ENCODE results near the gene RGMA.
"Not testable (repeated sequence)": the region's sequence is repeated elsewhere in the genome, so short reads cannot be mapped to it uniquely, and the experiment has no call there.

Gene RGMA

GRCh38 chr15:93067649-93068085 lies 21.3 kb downstream of the RGMA start:
- no peak for DNase-seq (ENCODE audit: low read depth in 2 of 3, low spot score in 2 of 3)

- DNase-seq (ENCODE audit: low read depth in 2 of 3, low spot score in 2 of 3): no peak
These were observed 22.0 kb downstream of the RGMA start for GRCh38 chr15:93066834-93067648.

- DNase-seq (ENCODE audit: low read depth in 2 of 3, low spot score in 2 of 3): no peak
These were observed 22.8 kb downstream of the RGMA start for GRCh38 chr15:93066224-93066681.

- DNase-seq (ENCODE audit: low read depth in 2 of 3, low spot score in 2 of 3): no peak
These were observed 23.4 kb downstream of the RGMA start for GRCh38 chr15:93065641-93066045.

GRCh38 chr15:93063796-93064690 lies 25.0 kb downstream of the RGMA start:
- DNase-seq (ENCODE audit: low read depth in 2 of 3, low spot score in 2 of 3): no peak

- DNase-seq (ENCODE audit: low read depth in 2 of 3, low spot score in 2 of 3): no peak
These were observed 25.7 kb downstream of the RGMA start for GRCh38 chr15:93063262-93063671.

GRCh38 chr15:93062628-93063261 lies 26.3 kb downstream of the RGMA start:
- not testable (repeated sequence) for DNase-seq (ENCODE audit: low read depth in 2 of 3, low spot score in 2 of 3)

GRCh38 chr15:93060336-93061248 lies 28.4 kb downstream of the RGMA start:
- DNase-seq (ENCODE audit: low read depth in 2 of 3, low spot score in 2 of 3): no peak

- DNase-seq (ENCODE audit: low read depth in 2 of 3, low spot score in 2 of 3): no peak
These were observed 29.6 kb downstream of the RGMA start for GRCh38 chr15:93059442-93059841.

GRCh38 chr15:93058904-93059427 lies 30.0 kb downstream of the RGMA start:
- no peak for DNase-seq (ENCODE audit: low read depth in 2 of 3, low spot score in 2 of 3)

- no peak for DNase-seq (ENCODE audit: low read depth in 2 of 3, low spot score in 2 of 3)
These were observed 30.9 kb downstream of the RGMA start for GRCh38 chr15:93058128-93058527.

- DNase-seq (ENCODE audit: low read depth in 2 of 3, low spot score in 2 of 3): no peak
These were observed 31.4 kb downstream of the RGMA start for GRCh38 chr15:93057618-93058017.

GRCh38 chr15:93056836-93057235 lies 32.2 kb downstream of the RGMA start:
- DNase-seq (ENCODE audit: low read depth in 2 of 3, low spot score in 2 of 3): no peak

- DNase-seq (ENCODE audit: low read depth in 2 of 3, low spot score in 2 of 3): no peak
These were observed 33.8 kb downstream of the RGMA start for GRCh38 chr15:93055211-93055610.

GRCh38 chr15:93052090-93052879 lies 36.7 kb downstream of the RGMA start:
- DNase-seq (ENCODE audit: low read depth in 2 of 3, low spot score in 2 of 3): no peak

- no peak for DNase-seq (ENCODE audit: low read depth in 2 of 3, low spot score in 2 of 3)
These were observed 37.5 kb downstream of the RGMA start for GRCh38 chr15:93051236-93052089.

- no peak for DNase-seq (ENCODE audit: low read depth in 2 of 3, low spot score in 2 of 3)
These were observed 38.4 kb downstream of the RGMA start for GRCh38 chr15:93050648-93051047.

- no peak for DNase-seq (ENCODE audit: low read depth in 2 of 3, low spot score in 2 of 3)
These were observed 39.0 kb downstream of the RGMA start for GRCh38 chr15:93049914-93050578.
